Measurements from ENCODE around the gene ZFP62. TPM values are rescaled to one million over a fixed set of nuclear protein-coding genes. Genes with fewer than 3 reads are reported as not detected.

ZFP62 gene
- total RNA-seq, 1 experiment from 2014 or later = 19.8 TPM

GRCh38 chr5:180853848-180854176, 7.3 kb downstream of the ZFP62 start:
- H3K36me3 ChIP-seq = peaks cover 44% of the 10 kb centered on the region
- peaks cover 25% of the 10 kb centered on the region for H3K9me3 ChIP-seq (replicated peaks)
- H3K27ac ChIP-seq = no peak overlapping the region
- H3K4me1 ChIP-seq (replicated peaks) = no peaks in the 10 kb centered on the region
- no peaks in the 10 kb centered on the region for H3K27me3 ChIP-seq (replicated peaks)
- no peak for DNase-seq (ENCODE audit: low read depth in 1 of 2, low spot score in 2 of 2)
- no peak overlapping the region for H3K4me3 ChIP-seq

- no peak for DNase-seq (ENCODE audit: low read depth in 1 of 2, low spot score in 2 of 2)
- H3K36me3 ChIP-seq = peaks cover 46% of the 10 kb centered on the region
- H3K27me3 ChIP-seq (replicated peaks) = no peaks in the 10 kb centered on the region
- H3K9me3 ChIP-seq (replicated peaks) = peaks cover 25% of the 10 kb centered on the region
- no peak overlapping the region for H3K27ac ChIP-seq
- H3K4me3 ChIP-seq = no peak overlapping the region
- H3K4me1 ChIP-seq (replicated peaks) = no peaks in the 10 kb centered on the region
Measured at GRCh38 chr5:180853121-180853847, 7.8 kb downstream of the ZFP62 start.

- H3K36me3 ChIP-seq = peaks cover 49% of the 10 kb centered on the region
- peaks cover 25% of the 10 kb centered on the region for H3K9me3 ChIP-seq (replicated peaks)
- no peaks in the 10 kb centered on the region for H3K27me3 ChIP-seq (replicated peaks)
- H3K27ac ChIP-seq = no peak overlapping the region
- H3K4me1 ChIP-seq (replicated peaks) = no peaks in the 10 kb centered on the region
- H3K4me3 ChIP-seq = no peak overlapping the region
- no peak for DNase-seq (ENCODE audit: low read depth in 1 of 2, low spot score in 2 of 2)
Measured at GRCh38 chr5:180852495-180852894, 8.6 kb downstream of the ZFP62 start.

DNA sequence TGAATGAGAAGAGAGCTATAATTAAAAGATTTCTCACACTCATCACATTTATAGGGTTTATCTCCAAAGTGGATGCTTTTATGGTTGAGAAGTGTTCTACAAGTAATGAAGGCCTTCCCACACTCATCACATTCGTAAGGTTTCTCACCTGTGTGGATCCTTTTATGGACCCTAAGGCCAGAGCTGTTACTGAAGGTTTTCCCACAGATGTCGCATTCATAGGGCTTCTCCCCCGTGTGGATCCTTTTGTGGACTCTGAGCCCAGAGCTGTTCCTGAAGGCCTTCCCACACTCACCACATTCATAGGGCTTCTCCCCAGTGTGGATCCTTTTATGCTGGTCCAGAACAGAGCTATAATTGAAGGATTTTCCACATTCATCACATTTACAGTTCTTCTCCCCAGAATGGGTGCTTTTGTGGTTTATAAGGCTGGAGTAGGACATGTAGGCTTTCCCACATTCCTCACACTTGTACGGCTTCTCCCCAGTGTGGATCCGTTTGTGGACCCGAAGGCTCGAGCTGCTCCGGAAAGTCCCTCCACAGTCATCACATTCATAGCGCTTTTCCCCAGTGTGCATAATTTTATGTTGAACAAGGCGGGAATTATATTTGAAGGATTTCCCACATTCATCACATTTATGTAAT, 10.5 kb downstream of the ZFP62 start:
- H3K4me3 ChIP-seq = no peak overlapping the region
- H3K4me1 ChIP-seq (replicated peaks) = no peaks in the 10 kb centered on the region
- no peak for DNase-seq (ENCODE audit: low read depth in 1 of 2, low spot score in 2 of 2)
- H3K9me3 ChIP-seq (replicated peaks) = peaks cover 25% of the 10 kb centered on the region
- no peaks in the 10 kb centered on the region for H3K27me3 ChIP-seq (replicated peaks)
- H3K36me3 ChIP-seq = peaks cover 42% of the 10 kb centered on the region
- H3K27ac ChIP-seq = no peak overlapping the region

DNA sequence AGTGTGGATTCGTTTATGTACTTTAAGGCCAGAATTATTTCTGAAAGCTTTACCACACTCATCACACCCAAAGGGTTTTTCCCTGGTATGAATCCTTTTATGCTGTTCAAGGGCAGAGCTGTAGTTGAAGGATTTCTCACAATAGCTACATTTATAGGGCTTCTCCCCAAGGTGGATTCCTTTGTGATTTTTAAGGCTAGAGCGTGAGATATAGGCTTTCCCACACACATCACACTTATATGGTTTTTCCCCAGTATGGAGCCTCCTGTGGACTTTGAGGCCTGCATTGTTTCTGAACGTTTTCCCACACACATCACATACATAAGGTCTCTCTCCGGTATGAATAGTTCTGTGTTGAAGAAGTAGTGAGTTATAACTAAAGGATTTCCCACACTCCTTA, 11.2 kb downstream of the ZFP62 start:
- Histone ChIP-seq H3K9me3 (replicated peaks) (peaks cover 25% of the 10 kb centered on the region), H3K36me3 (peaks cover 42% of the 10 kb centered on the region), H3K27me3 (replicated peaks) (no peaks in the 10 kb centered on the region), H3K4me1 (replicated peaks) (no peaks in the 10 kb centered on the region), H3K27ac (no peak overlapping the region), H3K4me3 (no peak overlapping the region)
- no peak for DNase-seq (ENCODE audit: low read depth in 1 of 2, low spot score in 2 of 2)

- peaks cover 25% of the 10 kb centered on the region for H3K9me3 ChIP-seq (replicated peaks)
- H3K4me1 ChIP-seq (replicated peaks) = no peaks in the 10 kb centered on the region
- no peak overlapping the region for H3K27ac ChIP-seq
- H3K36me3 ChIP-seq = peaks cover 42% of the 10 kb centered on the region
- DNase-seq (ENCODE audit: low read depth in 1 of 2, low spot score in 2 of 2) = no peak
- H3K4me3 ChIP-seq = no peak overlapping the region
- no peaks in the 10 kb centered on the region for H3K27me3 ChIP-seq (replicated peaks)
Measured at GRCh38 chr5:180848878-180849277, 12.2 kb downstream of the ZFP62 start.

GRCh38 chr5:180848265-180848664, 12.8 kb downstream of the ZFP62 start:
- H3K9me3 ChIP-seq (replicated peaks) = peaks cover 25% of the 10 kb centered on the region
- no peak overlapping the region for H3K27ac ChIP-seq
- no peak for DNase-seq (ENCODE audit: low read depth in 1 of 2, low spot score in 2 of 2)
- no peak overlapping the region for H3K4me3 ChIP-seq
- no peaks in the 10 kb centered on the region for H3K4me1 ChIP-seq (replicated peaks)
- H3K27me3 ChIP-seq (replicated peaks) = no peaks in the 10 kb centered on the region
- peaks cover 42% of the 10 kb centered on the region for H3K36me3 ChIP-seq

DNA sequence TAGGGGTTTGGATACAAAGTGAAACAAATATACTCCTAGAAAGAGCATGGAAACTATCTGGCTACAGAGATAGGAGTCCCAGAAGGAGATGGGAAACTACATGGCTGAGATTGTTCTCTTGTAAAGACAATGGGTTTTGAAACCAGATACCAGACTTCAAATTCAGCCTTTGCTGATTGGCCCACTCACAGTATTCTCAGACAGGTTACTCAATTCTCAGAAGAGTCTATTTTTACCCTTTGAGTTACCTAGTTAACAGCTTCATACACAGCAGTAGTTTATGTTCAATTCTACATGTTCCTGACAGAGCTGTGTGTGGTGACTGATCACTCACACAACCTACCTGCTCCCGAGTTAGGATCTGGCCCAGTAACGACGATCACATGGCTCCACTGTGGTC, 14.1 kb downstream of the ZFP62 start:
- DNase-seq (ENCODE audit: low read depth in 1 of 2, low spot score in 2 of 2) = no peak
- Histone ChIP-seq H3K9me3 (replicated peaks) (peaks cover 25% of the 10 kb centered on the region), H3K36me3 (peaks cover 41% of the 10 kb centered on the region), H3K27ac (no peak overlapping the region), H3K4me3 (no peak overlapping the region), H3K27me3 (replicated peaks) (no peaks in the 10 kb centered on the region), H3K4me1 (replicated peaks) (no peaks in the 10 kb centered on the region)

- no peaks in the 10 kb centered on the region for H3K27me3 ChIP-seq (replicated peaks)
- no peak overlapping the region for H3K27ac ChIP-seq
- H3K9me3 ChIP-seq (replicated peaks) = peaks cover 11% of the 10 kb centered on the region
- no peaks in the 10 kb centered on the region for H3K4me1 ChIP-seq (replicated peaks)
- peaks cover 19% of the 10 kb centered on the region for H3K36me3 ChIP-seq
- no peak overlapping the region for H3K4me3 ChIP-seq
- no peak for DNase-seq (ENCODE audit: low read depth in 1 of 2, low spot score in 2 of 2)
Measured at GRCh38 chr5:180844858-180845257, 16.2 kb downstream of the ZFP62 start.

- DNase-seq (ENCODE audit: low read depth in 1 of 2, low spot score in 2 of 2) = no peak
- no peak overlapping the region for H3K27ac ChIP-seq
- H3K36me3 ChIP-seq = peaks cover 15% of the 10 kb centered on the region
- no peak overlapping the region for H3K4me3 ChIP-seq
- no peaks in the 10 kb centered on the region for H3K27me3 ChIP-seq (replicated peaks)
- H3K4me1 ChIP-seq (replicated peaks) = no peaks in the 10 kb centered on the region
- H3K9me3 ChIP-seq (replicated peaks) = peaks cover 6% of the 10 kb centered on the region
Measured at GRCh38 chr5:180844432-180844831, 16.6 kb downstream of the ZFP62 start.

- DNase-seq (ENCODE audit: low read depth in 1 of 2, low spot score in 2 of 2) = no peak
- H3K27me3 ChIP-seq (replicated peaks) = 0 out of 2 replicates have a peak, but pooled peaks cover 2% of the 10 kb centered on the region
- H3K36me3 ChIP-seq = peaks cover 6% of the 10 kb centered on the region
- no peaks in the 10 kb centered on the region for H3K9me3 ChIP-seq (replicated peaks)
- no peaks in the 10 kb centered on the region for H3K4me1 ChIP-seq (replicated peaks)
- no peak overlapping the region for H3K4me3 ChIP-seq
- H3K27ac ChIP-seq = no peak overlapping the region
Measured at GRCh38 chr5:180839935-180840334, 21.1 kb downstream of the ZFP62 start.

DNA sequence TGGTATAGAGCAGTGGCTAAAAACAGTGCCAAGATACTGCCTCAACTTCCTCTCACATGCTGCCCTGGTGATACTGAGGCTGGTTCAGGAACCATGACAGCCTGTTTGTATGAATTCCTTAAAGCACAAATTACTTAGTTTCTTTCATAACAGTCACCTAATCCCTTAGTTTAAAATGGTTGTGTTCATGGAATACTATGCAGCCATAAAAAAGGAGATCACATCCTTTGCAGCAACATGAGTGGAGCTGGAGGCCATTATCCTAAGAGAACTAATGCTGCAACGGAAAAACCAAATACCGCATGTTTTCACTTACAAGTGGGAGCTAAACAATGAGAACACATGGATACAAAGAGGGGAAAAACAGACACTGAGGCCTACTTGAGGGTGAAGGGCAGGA, 21.8 kb downstream of the ZFP62 start:
- no peak for DNase-seq (ENCODE audit: low read depth in 1 of 2, low spot score in 2 of 2)
- H3K27ac ChIP-seq = no peak overlapping the region
- H3K4me3 ChIP-seq = no peak overlapping the region
- no peaks in the 10 kb centered on the region for H3K4me1 ChIP-seq (replicated peaks)
- peaks cover 12% of the 10 kb centered on the region for H3K36me3 ChIP-seq
- H3K9me3 ChIP-seq (replicated peaks) = no peaks in the 10 kb centered on the region
- H3K27me3 ChIP-seq (replicated peaks) = 0 out of 2 replicates have a peak, but pooled peaks cover 2% of the 10 kb centered on the region

GRCh38 chr5:180837478-180837877, 23.6 kb downstream of the ZFP62 start:
- Histone ChIP-seq H3K27ac (no peak overlapping the region), H3K9me3 (replicated peaks) (no peaks in the 10 kb centered on the region), H3K36me3 (peaks cover 15% of the 10 kb centered on the region), H3K4me3 (no peak overlapping the region), H3K4me1 (replicated peaks) (peaks cover 4% of the 10 kb centered on the region), H3K27me3 (replicated peaks) (0 out of 2 replicates have a peak, but pooled peaks cover 2% of the 10 kb centered on the region)
- no peak for DNase-seq (ENCODE audit: low read depth in 1 of 2, low spot score in 2 of 2)

GRCh38 chr5:180832638-180833068, 28.4 kb downstream of the ZFP62 start:
- Histone ChIP-seq H3K27me3 (replicated peaks) (no peaks in the 10 kb centered on the region), H3K4me1 (replicated peaks) (peaks cover 24% of the 10 kb centered on the region), H3K36me3 (peaks cover 38% of the 10 kb centered on the region), H3K9me3 (replicated peaks) (peaks cover 8% of the 10 kb centered on the region), H3K27ac (no peak overlapping the region), H3K4me3 (no peak overlapping the region; the same call in 1 of the 2 replicates)
- DNase-seq (ENCODE audit: low read depth in 1 of 2, low spot score in 2 of 2) = no peak

Data from SJSA1 (cell line).